B cell (primary cell): ENCODE data around the gene SLC25A21.

Experiments
- CTCF ChIP-seq: fragments of 200-600 bp; IDR thresholded peaks from one replicate; pipeline ENCODE4 v1.8.0; 2022; ENCODE audit warnings: antibody characterized with exemption, mild to moderate bottlenecking
- EZH2 ChIP-seq: IDR thresholded peaks from 2 replicates; pipeline ENCODE4 v1.6.1; 2012; ENCODE audit warnings: borderline replicate concordance, low read depth, mild to moderate bottlenecking, moderate library complexity, low read length; ENCODE audit not compliant: insufficient read depth, poor library complexity, severe bottlenecking

- TF ChIP-seq CTCF (no peak), EZH2 (no peak)
Measured at GRCh38 chr14:36750244-36750643, 422.2 kb downstream of the SLC25A21 start.
